Activated T-cell treated with anti-CD3 and anti-CD28 coated beads, Interleukin-2, amount 50 U/mL, for 72 hours (primary cell): Measurements from ENCODE around the gene DLGAP3. TPM values are rescaled to one million over a fixed set of nuclear protein-coding genes. Genes with fewer than 3 reads are reported as not detected.
"Not testable (repeated sequence)": the region's sequence is repeated elsewhere in the genome, so short reads cannot be mapped to it uniquely, and the experiment has no call there.

Source experiments
- ATAC-seq, 2 donors: fragments of 150-1000 bp; cut with Tn5 transposase; replicated peaks in 1 of 2; 2 replicates each; pipeline ENCODE4 v1.10.0; 2021; ENCODE audit warnings: moderate library complexity in 2 of 2, mild to moderate bottlenecking in 1 of 2
- DNase-seq, 2 donors: peaks; one replicate each; pipeline ENCODE4 v3.0.0; 2021 to 2022; ENCODE audit warnings: mixed read lengths in 1 of 2
- H3K27ac Mint-ChIP-seq: one replicate; pipeline ENCODE4 v1.8.0; 2022; ENCODE audit warnings: mild to moderate bottlenecking, moderate library complexity, mixed read lengths
- H3K27me3 Mint-ChIP-seq: one replicate; pipeline ENCODE4 v1.8.0; 2022; ENCODE audit warnings: low read depth, mixed read lengths
- H3K36me3 Mint-ChIP-seq, 2 donors: one replicate each; pipeline ENCODE4 v1.8.0; 2022; ENCODE audit warnings: mixed read lengths in 2 of 2, mild to moderate bottlenecking in 1 of 2; ENCODE audit not compliant: insufficient read depth in 2 of 2
- H3K4me1 Mint-ChIP-seq: one replicate; pipeline ENCODE4 v1.8.0; 2022; ENCODE audit warnings: low read depth, mixed read lengths
- H3K4me3 Mint-ChIP-seq, 2 donors: one replicate each; pipeline ENCODE4 v1.8.0; 2022; ENCODE audit warnings: mild to moderate bottlenecking in 2 of 2, mixed read lengths in 2 of 2, moderate library complexity in 2 of 2
- H3K9me3 Mint-ChIP-seq, 2 donors: one replicate each; pipeline ENCODE4 v1.8.0; 2022; ENCODE audit warnings: mixed read lengths in 2 of 2
- total RNA-seq, 2 donors: library from RNA; stranded (reverse); gene quantifications; one replicate each; pipeline ENCODE4 v1.2.3, GENCODE V29; 2022

The DLGAP3 gene
- total RNA-seq, 2 donors from 2014 or later = 1.4 to 1.8 TPM

- no peak overlapping the region for H3K27ac Mint-ChIP-seq
- peaks cover 0 to 3% of the 10 kb centered on the region in 2 donors for H3K9me3 Mint-ChIP-seq
- ATAC-seq (no peak), DNase-seq (no peak)
- peaks cover 4% of the 10 kb centered on the region for H3K4me1 Mint-ChIP-seq
- no peak overlapping the region for H3K4me3 Mint-ChIP-seq
- no peaks in the 10 kb centered on the region for H3K36me3 Mint-ChIP-seq
- no peaks in the 10 kb centered on the region for H3K27me3 Mint-ChIP-seq
Observed at GRCh38 chr1:34828611-34829010, 100.8 kb downstream of the DLGAP3 start.

- Mint-ChIP-seq H3K27ac (no peak overlapping the region), H3K4me1 (peaks cover 4% of the 10 kb centered on the region)
Observed at GRCh38 chr1:34827341-34827941, 102.0 kb downstream of the DLGAP3 start.

GRCh38 chr1:34825455-34826091, 103.9 kb downstream of the DLGAP3 start:
- no peak overlapping the region for H3K4me3 Mint-ChIP-seq
- no peaks in the 10 kb centered on the region for H3K36me3 Mint-ChIP-seq
- DNase-seq (no peak), ATAC-seq (no peak)
- peaks cover 0 to 3% of the 10 kb centered on the region in 2 donors for H3K9me3 Mint-ChIP-seq
- no peak overlapping the region for H3K27ac Mint-ChIP-seq
- peaks cover 4% of the 10 kb centered on the region for H3K4me1 Mint-ChIP-seq
- no peaks in the 10 kb centered on the region for H3K27me3 Mint-ChIP-seq

More at GRCh38 chr1:34827341-34827941, 102.0 kb downstream of the DLGAP3 start:
- Mint-ChIP-seq H3K36me3 (no peaks in the 10 kb centered on the region), H3K9me3 (peaks cover 0 to 3% of the 10 kb centered on the region in 2 donors), H3K4me3 (no peak overlapping the region), H3K27me3 (no peaks in the 10 kb centered on the region)
- ATAC-seq (no peak), DNase-seq (no peak)

GRCh38 chr1:34824817-34825454, 104.5 kb downstream of the DLGAP3 start:
- H3K36me3 Mint-ChIP-seq = no peaks in the 10 kb centered on the region
- H3K27ac Mint-ChIP-seq = no peak overlapping the region
- no peaks in the 10 kb centered on the region for H3K27me3 Mint-ChIP-seq
- peaks cover 4% of the 10 kb centered on the region for H3K4me1 Mint-ChIP-seq
- no peak for DNase-seq
- H3K9me3 Mint-ChIP-seq = peaks cover 0 to 3% of the 10 kb centered on the region in 2 donors
- no peak overlapping the region for H3K4me3 Mint-ChIP-seq
- ATAC-seq = no peak

GRCh38 chr1:34822202-34822601, 107.2 kb downstream of the DLGAP3 start:
- no peak overlapping the region for H3K4me3 Mint-ChIP-seq
- no peaks in the 10 kb centered on the region for H3K36me3 Mint-ChIP-seq
- ATAC-seq (no peak), DNase-seq (no peak)
- H3K27ac Mint-ChIP-seq = no peak overlapping the region
- H3K4me1 Mint-ChIP-seq = no peaks in the 10 kb centered on the region
- peaks cover 0 to 3% of the 10 kb centered on the region in 2 donors for H3K9me3 Mint-ChIP-seq
- H3K27me3 Mint-ChIP-seq = no peaks in the 10 kb centered on the region

DNA sequence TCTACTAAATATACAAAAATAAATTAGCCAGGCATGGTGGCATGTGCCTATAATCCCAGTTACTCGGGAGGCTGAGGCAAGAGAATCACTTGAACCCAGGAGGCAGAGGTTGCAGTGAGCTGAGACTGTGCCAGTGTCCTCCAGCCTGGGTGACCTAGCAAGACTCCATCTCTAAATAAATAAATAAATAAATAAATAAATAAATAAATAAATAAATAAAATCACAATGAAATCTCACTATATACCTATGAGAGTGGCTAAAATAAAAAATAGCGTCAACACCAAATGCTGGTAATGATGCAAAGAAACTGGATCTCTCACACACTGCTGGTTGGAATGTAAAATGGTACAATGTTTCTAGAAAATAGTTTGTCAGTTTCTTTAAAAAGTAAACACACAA, 110.6 kb downstream of the DLGAP3 start:
- H3K9me3 Mint-ChIP-seq, H3K27me3 Mint-ChIP-seq, H3K36me3 Mint-ChIP-seq, H3K4me3 Mint-ChIP-seq, H3K4me1 Mint-ChIP-seq, DNase-seq, H3K27ac Mint-ChIP-seq, ATAC-seq: not testable (repeated sequence)

DNA sequence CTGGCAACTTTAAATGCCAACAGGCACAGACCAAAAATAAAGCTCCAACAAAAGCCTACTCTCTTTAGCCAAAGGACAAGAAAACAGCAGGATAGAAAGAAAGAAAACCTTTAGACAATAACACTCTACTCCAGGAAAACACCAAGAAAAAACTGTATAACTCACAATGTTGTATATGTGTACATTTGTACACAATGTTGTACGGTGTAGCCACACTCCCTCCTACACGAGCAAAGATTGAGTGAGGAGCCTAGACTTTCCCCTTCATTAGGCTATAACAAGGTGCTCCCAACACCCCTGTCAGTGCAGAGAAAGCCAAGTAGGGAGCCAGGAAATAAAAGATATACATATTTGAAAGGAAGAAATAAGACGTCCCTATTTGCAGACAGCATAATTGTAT, 112.7 kb downstream of the DLGAP3 start:
- H3K36me3 Mint-ChIP-seq = no peaks in the 10 kb centered on the region
- ATAC-seq = no peak

DNA sequence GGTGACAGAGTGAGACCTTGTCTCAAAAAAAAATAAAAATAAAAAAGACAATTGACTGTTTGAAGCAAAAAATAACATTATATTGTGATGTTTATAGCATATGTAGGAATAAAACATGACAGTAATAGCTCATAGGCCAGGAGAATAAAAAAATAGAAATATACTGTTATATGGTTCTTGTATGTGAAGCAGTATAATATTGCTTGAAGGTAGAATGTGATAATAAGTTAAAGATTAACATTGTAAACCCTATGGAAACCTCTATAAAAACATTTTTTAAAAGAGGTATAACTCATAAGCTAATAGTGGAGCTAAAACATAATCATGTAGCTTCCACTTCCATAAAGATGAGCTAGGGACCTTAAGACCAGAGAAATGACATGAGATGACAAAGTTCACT, 113.1 kb downstream of the DLGAP3 start:
- Mint-ChIP-seq H3K4me3 (no peak overlapping the region), H3K27ac (no peak overlapping the region), H3K36me3 (no peaks in the 10 kb centered on the region), H3K9me3 (no peaks in the 10 kb centered on the region), H3K4me1 (no peaks in the 10 kb centered on the region), H3K27me3 (no peaks in the 10 kb centered on the region)
- ATAC-seq (no peak), DNase-seq (no peak)

More for the DNA sequence above, 112.7 kb downstream of the DLGAP3 start:
- Mint-ChIP-seq H3K4me1 (no peaks in the 10 kb centered on the region), H3K9me3 (no peaks in the 10 kb centered on the region), H3K4me3 (no peak overlapping the region), H3K27ac (no peak overlapping the region), H3K27me3 (no peaks in the 10 kb centered on the region)
- no peak for DNase-seq

Other genes starting within 250 kb of the DLGAP3 start
- gene GJB5, start 174.6 kb downstream of the DLGAP3 start, total RNA-seq = not detected
- gene GJB4, start 169.9 kb downstream of the DLGAP3 start, total RNA-seq = not detected
- gene GJB3, start 148.4 kb downstream of the DLGAP3 start, total RNA-seq = not detected
- under 1 TPM; 0.17 to 0.44 TPM for gene GJA4, start 136.7 kb downstream of the DLGAP3 start, total RNA-seq
- gene SMIM12, start 69.9 kb downstream of the DLGAP3 start, total RNA-seq = 10 to 100 TPM; 50.8 to 52.8 TPM
- gene TMEM35B, start 55.7 kb upstream of the DLGAP3 start, total RNA-seq = 10 to 100 TPM; 27.1 to 29.8 TPM
- gene ZMYM6, start 102.3 kb upstream of the DLGAP3 start, total RNA-seq = 10 to 100 TPM; 35.7 to 36.8 TPM
- gene ZMYM1, start 149.7 kb upstream of the DLGAP3 start, total RNA-seq = 1 to 10 TPM; 3.8 to 5.1 TPM